GM23248 (cell line): Measurements from ENCODE around the gene BRINP3.

Experiments used
- EZH2 ChIP-seq: fragments of 200-600 bp; sonication (generic); IDR thresholded peaks from 2 replicates; pipeline ENCODE4 v1.6.1; 2018; ENCODE audit warnings: antibody characterized with exemption, mild to moderate bottlenecking; ENCODE audit not compliant: insufficient read depth, poor library complexity, severe bottlenecking
- EZH2phosphoT487 ChIP-seq: fragments of 200-600 bp; sonication (generic); IDR thresholded peaks from 2 replicates; pipeline ENCODE4 v1.6.1; 2018; ENCODE audit warnings: antibody characterized with exemption, moderate library complexity, mild to moderate bottlenecking, low read depth; ENCODE audit not compliant: insufficient read depth

DNA sequence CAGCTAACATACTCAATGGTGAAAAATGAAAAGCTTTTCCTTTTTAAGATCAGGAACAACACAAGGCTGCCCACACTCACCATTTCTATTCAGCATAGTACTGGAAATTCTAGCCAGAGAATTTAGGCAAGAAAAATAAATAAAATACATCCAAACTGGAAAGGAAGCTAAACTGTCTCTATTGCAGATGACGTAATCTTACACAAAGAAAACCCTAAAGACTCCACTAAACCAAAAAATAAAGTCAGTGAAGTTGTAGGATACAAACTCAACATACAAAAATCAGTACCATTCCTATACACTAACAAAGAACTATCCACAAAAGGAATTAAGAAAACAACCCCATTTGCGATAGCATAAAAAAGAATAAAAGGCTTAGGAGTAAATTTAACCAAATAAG, 181.2 kb downstream of the BRINP3 start:
- TF ChIP-seq EZH2phosphoT487 (no peak), EZH2 (no peak)
